ENCODE results near the gene KPNA3.

DNA sequence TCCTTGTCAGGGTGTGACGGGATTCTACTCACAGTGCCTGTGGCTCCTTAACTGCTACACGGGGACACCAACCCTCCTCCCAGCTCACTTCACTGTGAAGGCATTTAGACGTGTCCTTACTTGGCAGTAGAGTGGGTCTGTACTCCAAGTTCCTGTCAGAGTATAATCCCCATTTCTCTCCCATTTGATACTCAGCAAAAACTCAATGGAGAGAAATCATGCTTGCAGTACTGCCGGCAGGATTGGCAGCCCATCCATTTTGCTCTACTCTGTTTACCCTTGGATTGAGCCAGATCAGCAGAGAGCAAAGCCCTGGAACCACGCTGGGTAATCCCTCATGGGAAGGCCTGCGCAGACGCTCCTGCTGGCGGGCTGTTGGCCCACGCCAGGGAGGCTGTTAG, 135.2 kb downstream of the KPNA3 start:
- TF ChIP-seq, protein P1, sequence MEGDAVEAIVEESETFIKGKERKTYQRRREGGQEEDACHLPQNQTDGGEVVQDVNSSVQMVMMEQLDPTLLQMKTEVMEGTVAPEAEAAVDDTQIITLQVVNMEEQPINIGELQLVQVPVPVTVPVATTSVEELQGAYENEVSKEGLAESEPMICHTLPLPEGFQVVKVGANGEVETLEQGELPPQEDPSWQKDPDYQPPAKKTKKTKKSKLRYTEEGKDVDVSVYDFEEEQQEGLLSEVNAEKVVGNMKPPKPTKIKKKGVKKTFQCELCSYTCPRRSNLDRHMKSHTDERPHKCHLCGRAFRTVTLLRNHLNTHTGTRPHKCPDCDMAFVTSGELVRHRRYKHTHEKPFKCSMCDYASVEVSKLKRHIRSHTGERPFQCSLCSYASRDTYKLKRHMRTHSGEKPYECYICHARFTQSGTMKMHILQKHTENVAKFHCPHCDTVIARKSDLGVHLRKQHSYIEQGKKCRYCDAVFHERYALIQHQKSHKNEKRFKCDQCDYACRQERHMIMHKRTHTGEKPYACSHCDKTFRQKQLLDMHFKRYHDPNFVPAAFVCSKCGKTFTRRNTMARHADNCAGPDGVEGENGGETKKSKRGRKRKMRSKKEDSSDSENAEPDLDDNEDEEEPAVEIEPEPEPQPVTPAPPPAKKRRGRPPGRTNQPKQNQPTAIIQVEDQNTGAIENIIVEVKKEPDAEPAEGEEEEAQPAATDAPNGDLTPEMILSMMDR (IDR thresholded peaks at IDR 0.05), result no peak
- no peak for TF ChIP-seq EP300 (IDR thresholded peaks at IDR 0.05)
- TF ChIP-seq POLR2A (IDR thresholded peaks at IDR 0.05; ENCODE audit: low read depth), result no peak
- peak; percentile 38 to 71 for TF ChIP-seq POLR2AphosphoS5 (IDR thresholded peaks at IDR 0.05)

Data from esophagus muscularis mucosa (tissue), 4 donors.